ENCODE measurements around the gene MAPK9.

MAPK9 gene

DNA sequence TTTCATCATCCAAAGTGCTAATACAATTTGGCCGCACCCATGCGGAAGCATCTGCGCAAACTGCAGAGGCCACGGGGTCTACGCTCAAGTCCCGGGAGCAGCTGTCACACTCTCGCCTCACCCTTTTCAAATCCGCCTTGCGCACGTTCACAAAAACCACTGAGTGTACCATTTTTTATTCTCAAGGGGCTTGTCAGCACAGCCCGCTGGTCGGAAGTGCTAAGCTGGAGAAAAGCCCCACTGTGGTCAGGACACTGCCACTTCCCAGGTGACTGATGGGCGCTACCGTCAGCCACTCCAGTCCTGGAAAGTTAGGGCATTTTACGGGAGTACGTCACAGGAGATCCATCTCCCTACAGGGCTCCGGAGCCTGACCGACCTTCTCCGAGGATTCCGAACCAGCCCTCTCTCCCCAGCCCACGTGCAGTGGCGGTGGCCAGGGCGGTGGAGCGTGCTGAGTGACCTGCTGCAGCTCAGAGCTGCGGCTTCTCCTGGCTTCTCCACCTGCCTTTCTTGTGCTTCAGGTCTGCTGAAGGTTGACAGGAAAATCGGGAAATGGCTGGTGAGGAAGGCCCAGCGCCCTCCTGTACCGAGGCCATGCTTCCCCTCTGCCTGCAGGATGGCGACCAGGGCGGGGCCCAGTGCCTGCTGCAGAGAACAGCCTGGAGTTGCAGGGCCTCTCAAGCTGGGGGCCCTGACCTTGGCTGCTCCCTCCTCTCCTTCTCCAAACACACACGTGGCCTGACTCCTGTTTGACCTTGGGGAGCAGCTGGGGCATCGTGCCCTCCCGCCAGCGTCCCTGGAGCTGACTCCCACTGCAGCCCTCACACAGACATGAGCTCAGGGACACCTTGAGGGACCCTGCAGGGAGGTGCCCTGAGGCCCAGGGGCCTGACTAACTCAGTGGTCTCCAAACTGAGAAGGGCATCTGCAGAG, 97.2 kb downstream of the MAPK9 start:
- no peaks in the 10 kb centered on the region for H3K79me2 ChIP-seq (ENCODE audit: insufficient read depth, low read length)
- no peak for TF ChIP-seq CTCF (conservative IDR thresholded peaks at IDR 0.05; ENCODE audit: low read length)
- TF ChIP-seq EZH2phosphoT487 (IDR thresholded peaks at IDR 0.05; ENCODE audit: borderline replicate concordance) = no peak
- H3K4me1 ChIP-seq (ENCODE audit: insufficient read depth, low read length, poor library complexity, severe bottlenecking) = no peaks in the 10 kb centered on the region
- H3K36me3 ChIP-seq (ENCODE audit: insufficient read depth, low read length) = no peaks in the 10 kb centered on the region
- no peaks in the 10 kb centered on the region for H3K27me3 ChIP-seq (ENCODE audit: insufficient read depth, low read length, poor library complexity, severe bottlenecking)
- H3K9me3 ChIP-seq (ENCODE audit: insufficient read depth, low read depth, low read length) = no peaks in the 10 kb centered on the region
- no peak overlapping the region for H3K9ac ChIP-seq (ENCODE audit: low read depth, low read length, poor library complexity, severe bottlenecking)
- H3K9me2 ChIP-seq (replicated peaks; ENCODE audit: low read depth, low read length) = no peaks in the 10 kb centered on the region
- no peak overlapping the region for H3K4me2 ChIP-seq (ENCODE audit: low read depth, low read length, poor library complexity, severe bottlenecking)
- no peaks in the 10 kb centered on the region for H3F3A ChIP-seq (ENCODE audit: low read depth)
- H4K20me1 ChIP-seq (ENCODE audit: insufficient read depth, low read length, poor library complexity, severe bottlenecking) = no peaks in the 10 kb centered on the region
- no peak overlapping the region for H3K4me3 ChIP-seq (ENCODE audit: low read length, poor library complexity, severe bottlenecking)
- no peak overlapping the region for H2AFZ ChIP-seq (ENCODE audit: low read length)

- Histone ChIP-seq H3K27me3 (ENCODE audit: insufficient read depth, low read length, poor library complexity, severe bottlenecking) (no peaks in the 10 kb centered on the region), H3K4me3 (ENCODE audit: low read length, poor library complexity, severe bottlenecking) (no peak overlapping the region), H4K20me1 (ENCODE audit: insufficient read depth, low read length, poor library complexity, severe bottlenecking) (no peaks in the 10 kb centered on the region), H2AFZ (ENCODE audit: low read length) (no peak overlapping the region), H3K79me2 (ENCODE audit: insufficient read depth, low read length) (no peaks in the 10 kb centered on the region), H3K4me2 (ENCODE audit: low read depth, low read length, poor library complexity, severe bottlenecking) (no peak overlapping the region), H3F3A (ENCODE audit: low read depth) (no peaks in the 10 kb centered on the region), H3K36me3 (ENCODE audit: insufficient read depth, low read length) (no peaks in the 10 kb centered on the region), H3K9ac (ENCODE audit: low read depth, low read length, poor library complexity, severe bottlenecking) (no peak overlapping the region), H3K4me1 (ENCODE audit: insufficient read depth, low read length, poor library complexity, severe bottlenecking) (no peaks in the 10 kb centered on the region), H3K9me2 (replicated peaks; ENCODE audit: low read depth, low read length) (no peaks in the 10 kb centered on the region), H3K9me3 (ENCODE audit: insufficient read depth, low read depth, low read length) (no peaks in the 10 kb centered on the region)
- TF ChIP-seq EZH2phosphoT487 (IDR thresholded peaks at IDR 0.05; ENCODE audit: borderline replicate concordance) (no peak), CTCF (conservative IDR thresholded peaks at IDR 0.05; ENCODE audit: low read length) (no peak)
These were observed 98.0 kb downstream of the MAPK9 start for GRCh38 chr5:180193749-180194375.

- H3K4me3 ChIP-seq (ENCODE audit: low read length, poor library complexity, severe bottlenecking) = no peak overlapping the region
- H3K79me2 ChIP-seq (ENCODE audit: insufficient read depth, low read length) = no peaks in the 10 kb centered on the region
- TF ChIP-seq CTCF (conservative IDR thresholded peaks at IDR 0.05; ENCODE audit: low read length) = no peak
- no peak for TF ChIP-seq EZH2phosphoT487 (IDR thresholded peaks at IDR 0.05; ENCODE audit: borderline replicate concordance)
- H3K36me3 ChIP-seq (ENCODE audit: insufficient read depth, low read length) = no peaks in the 10 kb centered on the region
- no peak overlapping the region for H3K9ac ChIP-seq (ENCODE audit: low read depth, low read length, poor library complexity, severe bottlenecking)
- H3K9me3 ChIP-seq (ENCODE audit: insufficient read depth, low read depth, low read length) = no peaks in the 10 kb centered on the region
- H3K4me2 ChIP-seq (ENCODE audit: low read depth, low read length, poor library complexity, severe bottlenecking) = no peak overlapping the region
- H3F3A ChIP-seq (ENCODE audit: low read depth) = no peaks in the 10 kb centered on the region
- no peaks in the 10 kb centered on the region for H4K20me1 ChIP-seq (ENCODE audit: insufficient read depth, low read length, poor library complexity, severe bottlenecking)
- H3K27me3 ChIP-seq (ENCODE audit: insufficient read depth, low read length, poor library complexity, severe bottlenecking) = no peaks in the 10 kb centered on the region
- H3K9me2 ChIP-seq (replicated peaks; ENCODE audit: low read depth, low read length) = no peaks in the 10 kb centered on the region
- no peak overlapping the region for H2AFZ ChIP-seq (ENCODE audit: low read length)
- H3K4me1 ChIP-seq (ENCODE audit: insufficient read depth, low read length, poor library complexity, severe bottlenecking) = no peaks in the 10 kb centered on the region
These were observed 100.2 kb downstream of the MAPK9 start for GRCh38 chr5:180191716-180192115.

Data from Loucy (cell line).